Astrocyte of the spinal cord (primary cell): ENCODE data around the gene COPS7A.
A peak's percentile ranks its signal among the peaks of the same experiment; 100 is the strongest.

Experiments used
- DNase-seq: peaks from one replicate; pipeline ENCODE4 v3.0.0; 2011; ENCODE audit warnings: low read depth, low spot score
- H3K4me3 ChIP-seq: 2 replicates; pipeline ENCODE4 v1.5.1; 2011; ENCODE audit warnings: low read depth, mild to moderate bottlenecking, low read length, moderate library complexity
- in situ Hi-C: cut with HindIII; loops from 2 replicates; pipeline ENCODE4 v1.10.0; 2017; ENCODE audit warnings: low sequenced_read_pairs
- TF ChIP-seq, protein P1 (sequence below): IDR thresholded peaks from 2 replicates; pipeline ENCODE4 v1.5.1; 2012; ENCODE audit warnings: low read depth, mild to moderate bottlenecking, low read length, inconsistent platforms

The COPS7A gene

DNA sequence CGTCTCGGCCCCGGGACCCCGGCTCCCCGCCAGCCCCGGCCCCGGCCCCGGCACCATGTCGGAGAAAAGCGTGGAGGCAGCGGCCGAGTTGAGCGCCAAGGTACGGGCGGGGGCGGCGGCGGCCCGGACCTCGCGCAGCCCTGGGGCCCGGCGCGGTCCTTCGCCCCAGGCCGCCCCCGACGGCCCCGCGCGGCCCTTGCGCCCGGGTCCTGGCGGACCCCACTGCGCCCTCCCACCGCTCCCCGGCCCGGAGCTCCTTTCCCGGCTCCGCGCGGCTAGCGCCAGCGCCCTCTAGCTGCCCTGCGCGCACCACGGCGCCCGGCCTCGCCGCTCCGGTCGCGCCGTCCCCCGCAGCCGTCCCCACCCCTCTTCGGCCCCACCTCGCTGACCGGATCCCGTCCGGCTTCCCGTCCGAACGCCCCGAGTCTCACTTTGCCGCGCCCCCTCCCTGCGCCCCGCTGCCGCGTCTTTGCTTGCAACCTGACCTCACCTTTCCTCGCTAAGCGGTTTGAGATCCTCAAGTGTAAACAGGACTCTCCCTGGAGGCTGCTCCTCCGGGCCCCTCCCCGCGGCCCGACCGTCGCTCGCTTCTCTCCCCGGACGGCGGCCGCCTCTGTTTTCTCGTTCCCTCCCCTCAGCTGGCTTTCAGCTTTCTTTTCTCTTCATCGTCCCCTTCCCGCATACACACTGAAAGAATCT is 43.0 kb downstream of the COPS7A start:
- in situ Hi-C loops = no loop called here
- H3K4me3 ChIP-seq = peak overlapping the region; percentile 93
- TF ChIP-seq, protein P1, sequence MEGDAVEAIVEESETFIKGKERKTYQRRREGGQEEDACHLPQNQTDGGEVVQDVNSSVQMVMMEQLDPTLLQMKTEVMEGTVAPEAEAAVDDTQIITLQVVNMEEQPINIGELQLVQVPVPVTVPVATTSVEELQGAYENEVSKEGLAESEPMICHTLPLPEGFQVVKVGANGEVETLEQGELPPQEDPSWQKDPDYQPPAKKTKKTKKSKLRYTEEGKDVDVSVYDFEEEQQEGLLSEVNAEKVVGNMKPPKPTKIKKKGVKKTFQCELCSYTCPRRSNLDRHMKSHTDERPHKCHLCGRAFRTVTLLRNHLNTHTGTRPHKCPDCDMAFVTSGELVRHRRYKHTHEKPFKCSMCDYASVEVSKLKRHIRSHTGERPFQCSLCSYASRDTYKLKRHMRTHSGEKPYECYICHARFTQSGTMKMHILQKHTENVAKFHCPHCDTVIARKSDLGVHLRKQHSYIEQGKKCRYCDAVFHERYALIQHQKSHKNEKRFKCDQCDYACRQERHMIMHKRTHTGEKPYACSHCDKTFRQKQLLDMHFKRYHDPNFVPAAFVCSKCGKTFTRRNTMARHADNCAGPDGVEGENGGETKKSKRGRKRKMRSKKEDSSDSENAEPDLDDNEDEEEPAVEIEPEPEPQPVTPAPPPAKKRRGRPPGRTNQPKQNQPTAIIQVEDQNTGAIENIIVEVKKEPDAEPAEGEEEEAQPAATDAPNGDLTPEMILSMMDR = peak; percentile 57
- DNase-seq = peak; percentile 64

DNA sequence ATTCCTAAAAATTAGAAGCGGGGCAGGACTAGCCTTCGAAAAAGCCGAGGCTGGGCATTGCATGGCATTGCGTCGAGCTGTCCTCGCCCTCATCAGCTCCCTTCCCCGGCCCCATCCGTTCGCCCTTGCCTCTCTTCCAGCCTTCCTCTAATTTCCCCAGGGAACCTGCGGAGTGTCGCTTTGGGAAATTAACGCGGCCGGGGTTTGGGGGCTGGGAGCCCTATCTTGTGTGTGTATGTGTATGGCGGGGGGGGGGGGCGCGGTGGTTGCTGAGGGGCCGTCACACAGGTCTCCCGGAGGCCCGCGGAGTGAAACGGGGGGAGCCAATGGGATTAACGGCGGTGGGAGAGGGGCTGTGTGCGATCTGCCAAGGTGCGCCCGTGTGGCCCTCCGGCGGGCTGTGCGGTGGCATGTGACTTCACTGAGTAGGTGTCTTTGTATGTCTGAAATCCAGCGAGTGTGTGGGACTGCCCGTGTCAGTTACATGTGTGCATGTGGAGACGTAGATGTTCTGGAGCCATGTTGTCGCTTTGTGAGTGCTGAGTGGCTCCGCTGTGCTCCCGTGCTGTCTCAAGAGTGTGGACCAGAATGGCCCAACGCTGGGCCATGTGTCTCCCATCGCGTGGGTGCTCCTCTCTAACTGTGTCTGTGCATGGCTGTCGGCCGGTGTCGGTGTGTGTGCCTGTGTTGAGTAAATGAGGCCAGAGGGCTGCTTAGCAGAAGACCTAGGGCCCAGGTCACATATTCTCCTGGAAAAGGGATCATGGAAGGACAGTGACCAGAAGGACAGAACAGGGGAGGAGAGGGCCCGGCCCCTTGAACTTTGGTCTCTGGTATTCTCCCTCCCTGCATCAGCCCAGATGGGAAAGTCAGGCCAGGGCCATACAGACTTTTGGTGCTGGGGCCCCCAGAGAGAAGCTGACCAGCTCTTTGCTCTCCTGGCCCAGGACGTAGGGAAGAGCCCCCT is 43.8 kb downstream of the COPS7A start:
- no peak for DNase-seq
- in situ Hi-C loops = no loop called here
- TF ChIP-seq, protein P1 = no peak
- H3K4me3 ChIP-seq = peak overlapping the region; percentile 93

DNA sequence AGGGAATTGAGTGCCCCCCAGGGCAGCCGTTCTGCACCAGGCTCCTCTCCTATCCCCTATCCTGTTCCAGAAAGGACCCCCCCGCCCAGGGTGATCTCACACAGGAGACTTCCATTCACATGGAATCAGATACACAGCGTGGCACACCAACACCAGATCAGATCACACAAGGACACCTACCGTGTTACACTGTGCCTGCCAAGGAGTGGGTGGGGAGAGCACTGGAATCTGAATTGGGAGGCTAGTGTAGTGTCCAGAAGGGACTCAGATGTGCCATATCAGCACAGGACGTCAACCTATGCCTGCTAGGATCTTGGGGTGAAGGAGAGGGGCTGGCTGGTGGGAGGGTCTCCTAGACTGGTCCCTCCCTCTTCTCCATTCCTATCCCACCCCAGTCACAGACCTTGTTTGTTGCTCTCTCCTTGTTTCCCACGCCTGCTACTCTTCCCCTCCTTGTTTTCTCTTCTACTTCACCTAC is 44.6 kb downstream of the COPS7A start:
- peak; percentile 33 for DNase-seq
- in situ Hi-C loops = no loop called here
- TF ChIP-seq, protein P1 = no peak
- H3K4me3 ChIP-seq = peak overlapping the region; percentile 93

DNA sequence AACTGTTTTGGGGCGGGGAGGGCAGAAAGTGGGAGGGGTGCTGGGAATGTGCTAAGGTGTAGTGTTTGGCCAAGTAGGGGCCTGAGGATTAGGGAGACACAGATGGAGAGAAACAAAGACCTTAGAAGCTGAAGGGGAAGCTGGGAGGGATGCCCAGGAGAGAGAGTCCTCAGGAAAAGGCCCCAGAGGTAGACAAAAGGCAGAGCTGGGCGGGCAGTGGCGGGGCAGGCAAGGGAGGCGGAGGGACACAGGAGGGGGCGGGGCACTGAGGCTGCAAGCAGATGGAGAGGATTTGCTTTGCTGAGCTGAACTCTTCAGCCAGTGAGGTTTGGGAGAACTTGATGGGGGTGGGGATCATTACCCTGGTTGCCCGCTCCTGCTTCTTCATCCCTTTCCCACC is 45.1 kb downstream of the COPS7A start:
- TF ChIP-seq, protein P1 = no peak
- in situ Hi-C loops = no loop called here
- H3K4me3 ChIP-seq = peak overlapping the region; percentile 93
- peak; percentile 39 for DNase-seq

DNA sequence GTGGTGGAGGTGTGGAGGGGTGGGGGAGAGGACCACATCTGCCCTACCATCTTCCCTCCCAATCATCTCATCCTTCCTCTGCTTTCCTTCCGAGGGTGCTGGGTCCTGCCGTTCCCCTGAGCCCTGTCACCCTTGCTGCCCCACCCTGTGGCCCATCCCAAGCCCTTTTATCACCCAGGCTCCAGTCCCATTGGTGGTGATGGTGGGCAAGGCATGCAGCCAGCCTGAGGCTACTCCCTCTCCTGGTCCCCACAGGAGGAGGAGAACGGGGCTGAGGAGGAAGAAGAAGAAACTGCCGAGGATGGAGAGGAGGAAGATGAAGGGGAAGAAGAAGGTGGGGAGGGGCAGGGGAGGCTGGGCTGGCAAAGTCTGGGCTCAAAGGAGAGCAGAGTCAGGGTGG is 45.8 kb downstream of the COPS7A start:
- DNase-seq = no peak
- no peak overlapping the region for H3K4me3 ChIP-seq
- in situ Hi-C loops = no loop called here
- TF ChIP-seq, protein P1 = no peak

DNA sequence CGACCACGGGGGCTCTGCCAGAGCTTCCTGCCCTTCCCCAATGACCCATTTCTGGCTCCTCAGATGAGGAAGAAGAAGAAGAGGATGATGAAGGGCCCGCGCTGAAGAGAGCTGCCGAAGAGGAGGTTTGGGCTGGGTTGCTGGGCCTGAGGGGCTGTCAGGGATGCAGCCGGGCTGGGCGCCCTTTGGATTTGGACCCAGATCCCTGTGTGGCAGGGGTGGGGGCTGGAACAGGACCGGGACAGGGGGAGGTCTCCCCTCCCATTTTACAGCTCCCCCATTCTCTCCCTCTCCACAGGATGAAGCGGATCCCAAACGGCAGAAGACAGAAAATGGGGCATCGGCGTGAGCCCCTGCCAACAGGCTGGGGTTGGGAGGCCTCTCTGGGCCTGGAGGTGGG is 46.2 kb downstream of the COPS7A start:
- in situ Hi-C loops = no loop called here

More for the DNA sequence above, 46.2 kb downstream of the COPS7A start:
- DNase-seq = no peak
- TF ChIP-seq, protein P1 = no peak
- no peak overlapping the region for H3K4me3 ChIP-seq
